VCaP (cell line): Measurements from ENCODE around the gene ANO4.

Experiments
- H3K27ac ChIP-seq: fragments of 450-650 bp; 2 replicates; pipeline ENCODE4 v1.5.1; 2017
- TF ChIP-seq, protein P1 (sequence below): fragments of 450-650 bp; conservative IDR thresholded peaks from 2 replicates; pipeline ENCODE4 v1.5.1; 2017; ENCODE audit warnings: mild to moderate bottlenecking, moderate library complexity

The ANO4 gene

DNA sequence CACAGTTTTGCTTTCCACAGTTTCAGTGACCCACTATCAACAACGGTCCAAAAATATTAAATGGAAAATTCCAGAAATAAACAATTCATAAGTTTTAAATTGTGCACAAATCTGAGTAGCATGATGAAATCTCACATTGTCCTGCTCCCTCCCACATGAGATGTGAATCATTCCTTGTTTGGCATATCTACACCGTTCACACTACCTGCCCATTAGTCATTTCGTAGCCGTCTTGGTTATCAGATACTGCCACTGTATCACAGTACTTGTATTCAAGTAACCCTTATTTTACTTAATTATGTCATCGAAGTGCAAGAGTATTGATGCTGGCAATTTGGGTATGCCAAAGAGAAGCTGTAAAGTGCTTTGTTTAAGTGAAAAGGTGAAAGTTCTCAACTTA, 270.1 kb downstream of the ANO4 start:
- TF ChIP-seq, protein P1, sequence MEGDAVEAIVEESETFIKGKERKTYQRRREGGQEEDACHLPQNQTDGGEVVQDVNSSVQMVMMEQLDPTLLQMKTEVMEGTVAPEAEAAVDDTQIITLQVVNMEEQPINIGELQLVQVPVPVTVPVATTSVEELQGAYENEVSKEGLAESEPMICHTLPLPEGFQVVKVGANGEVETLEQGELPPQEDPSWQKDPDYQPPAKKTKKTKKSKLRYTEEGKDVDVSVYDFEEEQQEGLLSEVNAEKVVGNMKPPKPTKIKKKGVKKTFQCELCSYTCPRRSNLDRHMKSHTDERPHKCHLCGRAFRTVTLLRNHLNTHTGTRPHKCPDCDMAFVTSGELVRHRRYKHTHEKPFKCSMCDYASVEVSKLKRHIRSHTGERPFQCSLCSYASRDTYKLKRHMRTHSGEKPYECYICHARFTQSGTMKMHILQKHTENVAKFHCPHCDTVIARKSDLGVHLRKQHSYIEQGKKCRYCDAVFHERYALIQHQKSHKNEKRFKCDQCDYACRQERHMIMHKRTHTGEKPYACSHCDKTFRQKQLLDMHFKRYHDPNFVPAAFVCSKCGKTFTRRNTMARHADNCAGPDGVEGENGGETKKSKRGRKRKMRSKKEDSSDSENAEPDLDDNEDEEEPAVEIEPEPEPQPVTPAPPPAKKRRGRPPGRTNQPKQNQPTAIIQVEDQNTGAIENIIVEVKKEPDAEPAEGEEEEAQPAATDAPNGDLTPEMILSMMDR = no peak
- no peak overlapping the region for H3K27ac ChIP-seq

DNA sequence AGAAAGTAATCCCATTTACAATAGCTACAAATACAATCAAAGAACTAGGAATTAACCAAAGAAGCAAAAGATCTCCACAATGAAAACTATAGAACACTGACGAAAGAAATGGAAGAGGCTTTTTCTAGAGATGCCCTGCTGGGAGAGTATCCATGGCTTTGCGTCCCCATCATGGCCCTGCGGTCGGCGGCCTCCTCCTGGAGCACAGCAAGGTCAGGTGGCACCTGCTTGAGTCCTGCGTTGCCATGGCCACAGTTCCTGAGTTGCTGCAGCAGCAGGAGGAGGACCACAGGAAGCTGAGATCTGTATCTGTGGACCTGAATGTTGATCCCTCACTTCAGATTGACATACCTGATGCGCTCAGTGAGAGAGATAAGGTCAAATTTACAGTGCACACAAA, 271.9 kb downstream of the ANO4 start:
- TF ChIP-seq, protein P1 = no peak
- no peak overlapping the region for H3K27ac ChIP-seq

DNA sequence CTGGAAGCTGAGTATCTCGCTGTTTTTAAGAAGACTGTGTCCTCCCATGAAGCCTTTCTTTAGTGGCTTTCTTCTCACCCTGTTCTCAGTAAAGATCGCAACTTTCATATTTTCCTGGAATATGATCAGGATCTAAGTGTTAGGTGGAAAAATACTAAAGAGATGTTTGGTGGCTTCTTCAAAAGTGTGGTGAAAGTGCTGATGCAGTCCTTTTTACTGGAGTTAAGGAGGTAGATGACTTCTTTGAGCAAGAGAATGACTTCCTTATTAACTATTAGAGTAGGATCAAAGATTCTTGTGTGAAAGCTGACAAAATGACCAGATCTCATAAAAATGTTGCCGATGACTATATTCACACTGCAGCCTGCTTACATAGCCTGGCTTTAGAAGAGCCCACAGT, 273.8 kb downstream of the ANO4 start:
- H3K27ac ChIP-seq = no peak overlapping the region
- TF ChIP-seq, protein P1 = no peak

DNA sequence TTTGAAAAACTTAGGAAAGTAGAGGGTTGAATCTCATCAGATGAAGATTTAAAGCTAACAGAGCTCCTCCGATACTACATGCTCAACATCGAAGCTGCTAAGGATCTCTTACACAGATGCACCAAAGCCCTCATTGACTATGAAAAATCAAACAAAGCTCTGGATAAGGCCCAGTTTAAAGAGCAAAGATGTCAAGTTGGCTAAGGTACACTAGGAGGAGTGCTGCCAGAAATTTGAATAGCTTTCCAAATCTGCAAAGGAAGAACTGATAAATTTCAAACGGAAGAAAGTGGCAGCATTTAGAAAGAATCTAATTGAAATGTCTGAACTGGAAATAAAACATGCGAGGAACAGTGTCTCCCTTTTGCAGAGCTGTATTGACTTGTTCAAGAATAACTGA, 274.3 kb downstream of the ANO4 start:
- TF ChIP-seq, protein P1 = no peak

DNA sequence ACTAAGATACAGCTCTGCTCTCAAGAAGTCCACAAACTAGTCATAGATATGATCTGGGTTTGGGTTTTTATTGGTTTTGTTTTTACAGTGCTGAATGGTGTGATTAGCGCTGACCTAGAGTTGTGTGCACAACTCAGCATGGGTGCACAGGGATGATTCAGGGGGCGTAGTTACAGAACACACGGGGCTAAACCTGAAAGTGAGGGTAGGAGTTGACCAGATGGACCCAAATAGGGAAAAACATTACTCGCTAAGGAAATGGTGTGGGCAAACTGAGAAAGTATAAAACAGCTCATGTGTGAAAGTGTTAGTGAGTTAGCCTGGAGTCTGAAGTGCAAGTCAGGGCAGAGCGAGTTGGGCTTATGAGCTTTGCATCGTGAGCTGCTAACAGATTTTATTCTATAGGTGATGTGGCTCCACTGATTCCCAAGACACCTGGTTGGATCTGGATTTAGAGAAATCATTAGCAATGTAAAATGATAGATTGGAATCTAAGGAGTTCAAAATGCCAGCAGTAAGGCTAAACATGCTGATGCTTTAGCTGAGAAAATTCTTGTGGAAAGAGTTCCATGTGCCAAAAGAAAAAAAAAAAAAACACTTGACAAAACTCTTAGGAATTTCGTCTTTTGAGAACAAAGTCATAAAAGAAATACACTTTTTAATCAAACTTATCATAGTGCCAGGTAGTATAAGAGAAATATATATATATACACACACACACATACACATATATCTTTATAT, 280.5 kb downstream of the ANO4 start:
- TF ChIP-seq, protein P1 = no peak

More for the DNA sequence above, 274.3 kb downstream of the ANO4 start:
- H3K27ac ChIP-seq = no peak overlapping the region

DNA sequence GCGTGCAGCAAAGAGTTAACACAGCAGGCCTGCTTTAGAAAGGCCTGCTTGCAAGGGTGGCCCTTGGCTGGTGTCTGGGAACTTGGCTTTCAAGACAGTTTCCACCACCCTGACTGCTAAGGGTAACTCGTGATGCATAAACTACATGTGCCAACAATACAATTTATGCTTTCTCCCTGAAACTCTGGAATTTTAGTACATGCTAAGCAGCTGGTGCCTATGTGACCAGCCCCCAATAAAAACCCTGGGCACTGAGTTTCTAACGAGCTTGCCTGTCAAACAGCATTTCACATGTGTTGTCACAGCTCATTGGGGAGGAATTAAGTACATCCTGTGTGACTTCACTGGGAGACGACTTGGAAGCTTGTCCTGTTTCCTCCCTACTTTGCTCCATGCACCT, 282.3 kb downstream of the ANO4 start:
- H3K27ac ChIP-seq = peak overlapping the region; percentile 50

More for the DNA sequence above, 280.5 kb downstream of the ANO4 start:
- no peak overlapping the region for H3K27ac ChIP-seq

DNA sequence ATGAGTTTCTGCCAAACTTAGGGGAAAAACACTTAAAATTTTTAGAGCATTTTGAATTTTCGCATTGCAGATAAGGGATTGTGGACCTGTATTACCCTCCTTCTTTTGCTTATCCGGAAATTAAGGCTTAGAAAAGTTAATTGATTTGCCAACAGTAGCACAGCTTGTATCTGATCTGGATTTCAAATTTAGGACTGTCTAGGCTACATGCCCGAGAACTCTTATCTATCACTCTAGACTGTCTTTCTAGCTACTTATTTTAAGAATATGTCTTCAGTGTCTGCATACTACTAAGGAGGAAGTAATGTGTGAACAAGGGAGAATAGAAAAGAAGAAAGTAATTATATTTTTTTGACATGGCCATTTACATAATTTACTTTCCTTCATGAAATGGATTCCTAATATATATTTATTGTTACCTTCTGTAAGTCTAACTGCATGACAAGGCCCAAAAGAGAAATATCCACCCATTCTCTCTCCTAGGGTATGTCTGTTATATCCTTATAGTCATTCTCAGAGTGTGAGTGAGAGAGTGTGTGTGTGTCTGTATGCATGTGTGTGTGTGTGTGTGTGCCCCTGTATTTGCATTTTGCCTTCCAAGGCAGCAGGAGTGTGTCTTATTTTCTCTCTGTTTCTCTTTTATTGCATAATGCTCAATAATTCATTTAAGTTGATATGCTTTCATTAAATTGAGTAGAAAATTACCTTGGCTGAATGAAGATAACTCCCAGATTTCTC, 283.4 kb downstream of the ANO4 start:
- H3K27ac ChIP-seq = peak overlapping the region; percentile 50
- TF ChIP-seq, protein P1 = no peak

More for the DNA sequence above, 282.3 kb downstream of the ANO4 start:
- TF ChIP-seq, protein P1 = no peak
